Measurements from ENCODE around the gene TARDBP.
A peak's percentile ranks its signal among the peaks of the same experiment; 100 is the strongest.
"Not testable (repeated sequence)": the region's sequence is repeated elsewhere in the genome, so short reads cannot be mapped to it uniquely, and the experiment has no call there.

Gene TARDBP

GRCh38 chr1:11058595-11059154, 46.2 kb downstream of the TARDBP start:
- Mint-ChIP-seq H3K36me3 (ENCODE audit: low read depth) (peaks cover 14% of the 10 kb centered on the region), H3K27me3 (ENCODE audit: low read depth) (no peaks in the 10 kb centered on the region), H3K27ac (peak overlapping the region in 2 of 3 experiments; percentile 64 to 70), H3K4me1 (peaks cover 9% of the 10 kb centered on the region), H3K4me3 (peak overlapping the region; percentile 95 to 98 (median 98)), H3K9me3 (no peaks in the 10 kb centered on the region)
- no peak for TF ChIP-seq CTCF (IDR thresholded peaks at IDR 0.05; ENCODE audit: unreplicated experiment in 3 of 3)

GRCh38 chr1:11059155-11059967, 46.9 kb downstream of the TARDBP start:
- TF ChIP-seq CTCF (IDR thresholded peaks at IDR 0.05; ENCODE audit: unreplicated experiment in 3 of 3) = no peak
- Mint-ChIP-seq H3K36me3 (ENCODE audit: low read depth) (peaks cover 18% of the 10 kb centered on the region), H3K4me1 (peaks cover 9% of the 10 kb centered on the region), H3K9me3 (no peaks in the 10 kb centered on the region), H3K4me3 (peak overlapping the region; percentile 95 to 98 (median 98)), H3K27me3 (ENCODE audit: low read depth) (no peaks in the 10 kb centered on the region), H3K27ac (peak overlapping the region; percentile 64 to 70 (median 69))

- Mint-ChIP-seq H3K27ac (peak within 1 kb of the TSS; percentile 83 to 92 (median 89)), H3K4me3 (peak within 1 kb of the TSS; percentile 98), H3K4me1 (peaks cover 9% of the 10 kb centered on the region), H3K36me3 (ENCODE audit: low read depth) (peaks cover 23% of the 10 kb centered on the region), H3K27me3 (ENCODE audit: low read depth) (no peaks in the 10 kb centered on the region), H3K9me3 (no peaks in the 10 kb centered on the region)
- peak; percentile 55 to 61 (median 58) for TF ChIP-seq CTCF (IDR thresholded peaks at IDR 0.05; ENCODE audit: unreplicated experiment in 3 of 3)
These were observed 47.7 kb downstream of the TARDBP start, which contains the start of gene SRM for GRCh38 chr1:11059968-11060830. Gene SRM (minus strand): TSS chr1:11060018. CDS start chr1:11059943, 75 bp downstream.

DNA sequence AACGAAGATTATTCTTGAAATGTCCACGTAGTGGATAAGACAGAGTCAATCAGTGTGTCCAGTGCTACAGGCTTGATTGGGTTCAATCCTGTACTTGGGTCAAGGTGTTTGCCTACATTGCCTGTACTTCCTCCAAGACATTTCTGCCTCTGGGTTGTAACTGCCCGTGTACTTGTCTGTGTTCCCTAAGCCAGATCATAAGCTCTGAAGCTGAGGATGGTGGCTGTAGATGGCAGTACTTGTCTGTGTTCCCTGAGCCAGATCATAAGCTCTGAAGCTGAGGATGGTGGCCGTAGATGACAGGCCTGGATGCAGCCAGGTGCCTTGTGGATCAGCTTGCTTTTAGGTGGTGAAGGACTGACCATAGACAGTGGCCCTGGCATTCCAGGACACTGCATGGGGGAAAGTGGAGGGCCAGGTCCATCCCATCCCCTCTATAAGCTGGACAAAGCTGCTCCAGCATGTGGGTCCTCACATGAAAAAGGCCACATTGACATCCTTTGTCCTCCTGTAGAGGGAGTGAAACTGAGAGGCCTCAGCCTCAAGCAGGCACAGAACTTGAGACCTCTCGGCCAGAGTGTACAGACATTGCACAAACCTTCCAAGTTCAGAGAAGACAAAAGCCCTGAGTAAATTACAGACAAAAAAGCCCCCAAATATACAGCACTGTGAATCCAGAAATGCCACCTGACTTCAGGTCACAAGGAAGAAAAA, 49.4 kb downstream of the TARDBP start:
- peaks cover 9% of the 10 kb centered on the region for H3K4me1 Mint-ChIP-seq
- peak overlapping the region; percentile 56 to 96 (median 61) for H3K4me3 Mint-ChIP-seq
- H3K27ac Mint-ChIP-seq = peak overlapping the region in 1 of 3 experiments; percentile 43
- no peaks in the 10 kb centered on the region for H3K27me3 Mint-ChIP-seq (ENCODE audit: low read depth)
- no peak for TF ChIP-seq CTCF (IDR thresholded peaks at IDR 0.05; ENCODE audit: unreplicated experiment in 3 of 3)
- H3K9me3 Mint-ChIP-seq = no peaks in the 10 kb centered on the region
- H3K36me3 Mint-ChIP-seq (ENCODE audit: low read depth) = peaks cover 37% of the 10 kb centered on the region

GRCh38 chr1:11062965-11063401, 50.5 kb downstream of the TARDBP start:
- Mint-ChIP-seq H3K9me3 (no peaks in the 10 kb centered on the region), H3K36me3 (ENCODE audit: low read depth) (peaks cover 37% of the 10 kb centered on the region), H3K4me3 (peak overlapping the region; percentile 63 to 76 (median 73)), H3K27ac (peak overlapping the region in 1 of 3 experiments; percentile 19), H3K27me3 (ENCODE audit: low read depth) (no peaks in the 10 kb centered on the region), H3K4me1 (peaks cover 9% of the 10 kb centered on the region)
- no peak for TF ChIP-seq CTCF (IDR thresholded peaks at IDR 0.05; ENCODE audit: unreplicated experiment in 3 of 3)

DNA sequence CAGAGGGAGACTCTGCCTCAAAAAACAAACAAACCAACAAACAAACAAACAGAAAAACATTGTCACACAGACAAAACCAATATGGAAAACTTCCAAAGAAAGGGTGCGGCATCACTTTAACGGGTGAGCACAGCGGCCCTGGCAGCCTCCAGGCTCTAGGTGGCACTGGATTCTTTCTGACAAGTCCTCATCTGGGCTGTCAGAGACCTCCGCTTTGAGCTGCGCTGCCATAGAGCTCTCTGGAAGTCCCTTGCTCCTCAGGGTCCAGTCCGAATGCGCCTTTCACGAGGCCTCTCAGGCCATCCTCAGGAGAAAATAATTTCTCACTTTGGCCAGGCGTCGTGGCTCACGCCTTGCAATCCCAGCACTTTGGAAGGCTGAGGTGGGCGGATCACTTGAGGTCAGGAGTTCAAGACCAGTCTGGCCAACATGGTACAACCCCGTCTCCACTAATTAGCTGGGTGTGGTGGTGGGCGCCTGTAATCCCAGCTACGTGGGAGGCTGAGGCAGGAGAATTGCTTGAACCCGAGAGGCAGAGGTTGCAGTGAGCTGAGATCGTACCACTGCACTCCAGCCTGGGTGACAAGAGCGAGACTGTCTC, 51.6 kb downstream of the TARDBP start:
- not testable (repeated sequence) for H3K27ac Mint-ChIP-seq; H3K4me3 Mint-ChIP-seq; H3K27me3 Mint-ChIP-seq (ENCODE audit: low read depth); H3K9me3 Mint-ChIP-seq; H3K4me1 Mint-ChIP-seq
- H3K36me3 Mint-ChIP-seq (ENCODE audit: low read depth) = peaks cover 46% of the 10 kb centered on the region
